RWPE1 (cell line): ENCODE measurements around the gene BHLHA9.

ENCODE experiments used
- CTCF ChIA-PET: fragments of 350-600 bp; sonication (Branson Sonifier 250); formaldehyde crosslinking; extraction: SDS; loops from one replicate; lab custom pipeline; 2021; lab: Yijun Ruan, JAX
- POLR2A ChIA-PET: fragments of 400-600 bp; formaldehyde crosslinking; extraction: SDS; loops from one replicate; lab custom pipeline; 2020; ENCODE audit warnings: antibody characterized with exemption; ENCODE audit not compliant: low non-redundant PET; lab: Yijun Ruan, JAX
- DNase-seq: peaks from one replicate; pipeline ENCODE4 v3.0.0; 2012; ENCODE audit warnings: low spot score
- H3K27ac ChIP-seq: fragments of 450-650 bp; 2 replicates; pipeline ENCODE4 v1.5.1; 2017
- TF ChIP-seq, protein P1 (sequence below): fragments of 450-650 bp; conservative IDR thresholded peaks from 2 replicates; pipeline ENCODE4 v1.5.1; 2017; ENCODE audit warnings: low read depth, mild to moderate bottlenecking

BHLHA9 gene

DNA sequence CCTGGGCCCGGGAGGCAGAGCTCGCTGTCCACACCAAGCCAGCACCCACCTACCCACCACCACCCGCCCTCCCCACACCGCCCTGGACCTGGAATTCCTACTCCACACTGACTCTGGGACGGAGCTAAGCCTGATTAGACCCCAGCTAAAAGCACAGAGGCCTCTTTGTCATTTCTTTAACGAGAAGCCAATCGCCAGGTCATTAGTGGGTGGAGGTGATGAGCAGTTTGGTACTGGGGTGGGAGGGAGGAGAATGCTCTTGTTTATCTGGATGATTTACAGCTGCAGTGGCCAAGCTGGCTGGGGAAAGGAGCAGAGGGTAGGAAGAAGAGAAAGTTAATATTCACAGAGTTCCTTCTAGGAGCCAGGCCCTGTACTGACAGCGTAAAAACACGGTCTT, 6.0 kb upstream of the BHLHA9 start:
- TF ChIP-seq, protein P1, sequence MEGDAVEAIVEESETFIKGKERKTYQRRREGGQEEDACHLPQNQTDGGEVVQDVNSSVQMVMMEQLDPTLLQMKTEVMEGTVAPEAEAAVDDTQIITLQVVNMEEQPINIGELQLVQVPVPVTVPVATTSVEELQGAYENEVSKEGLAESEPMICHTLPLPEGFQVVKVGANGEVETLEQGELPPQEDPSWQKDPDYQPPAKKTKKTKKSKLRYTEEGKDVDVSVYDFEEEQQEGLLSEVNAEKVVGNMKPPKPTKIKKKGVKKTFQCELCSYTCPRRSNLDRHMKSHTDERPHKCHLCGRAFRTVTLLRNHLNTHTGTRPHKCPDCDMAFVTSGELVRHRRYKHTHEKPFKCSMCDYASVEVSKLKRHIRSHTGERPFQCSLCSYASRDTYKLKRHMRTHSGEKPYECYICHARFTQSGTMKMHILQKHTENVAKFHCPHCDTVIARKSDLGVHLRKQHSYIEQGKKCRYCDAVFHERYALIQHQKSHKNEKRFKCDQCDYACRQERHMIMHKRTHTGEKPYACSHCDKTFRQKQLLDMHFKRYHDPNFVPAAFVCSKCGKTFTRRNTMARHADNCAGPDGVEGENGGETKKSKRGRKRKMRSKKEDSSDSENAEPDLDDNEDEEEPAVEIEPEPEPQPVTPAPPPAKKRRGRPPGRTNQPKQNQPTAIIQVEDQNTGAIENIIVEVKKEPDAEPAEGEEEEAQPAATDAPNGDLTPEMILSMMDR = no peak
- POLR2A ChIA-PET = interaction anchor here (0.6 kb wide), 1 partner anchor 287 kb away, joined by 3 read pairs; no protein-coding TSS in a partner anchor
- DNase-seq = no peak
- H3K27ac ChIP-seq = peak overlapping the region; percentile 20; the same call in 1 of the 2 replicates
- CTCF ChIA-PET = interaction anchor here (0.7 to 1.5 kb wide), 2 partner anchors 9 to 68 kb away, joined by 3 to 7 read pairs; no protein-coding TSS in a partner anchor

DNA sequence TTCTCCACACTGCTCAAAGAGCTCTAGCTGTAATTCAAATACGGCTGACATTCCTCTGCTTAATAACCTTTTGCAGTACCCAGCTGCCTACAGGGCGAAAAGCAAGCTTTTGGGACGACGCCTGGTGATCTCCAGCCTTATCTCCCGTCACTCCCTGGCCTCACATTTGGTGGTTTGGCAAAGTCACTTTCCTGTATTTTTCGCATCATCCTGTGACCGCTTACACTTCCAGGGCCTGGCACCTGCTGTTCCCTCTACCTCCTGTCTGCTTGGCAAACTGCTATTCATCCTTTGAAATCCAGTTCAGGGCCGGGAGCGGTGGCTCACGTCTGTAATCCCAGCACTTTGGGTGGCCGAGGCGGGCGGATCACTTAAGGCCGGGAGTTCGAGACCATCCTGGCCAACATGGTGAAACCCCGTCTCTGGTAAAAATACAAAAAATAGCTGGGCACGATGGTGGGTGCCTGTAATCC, 2.7 kb upstream of the BHLHA9 start:
- TF ChIP-seq, protein P1 = no peak
- CTCF ChIA-PET = interaction anchor here (0.5 to 1.2 kb wide), 3 partner anchors 65 to 306 kb away, joined by 5 read pairs; no protein-coding TSS in a partner anchor
- DNase-seq = no peak
- H3K27ac ChIP-seq = peak overlapping the region; percentile 76
- POLR2A ChIA-PET = interaction anchor here (0.6 to 0.7 kb wide), 2 partner anchors 9 to 485 kb away, joined by 3 to 4 read pairs; no protein-coding TSS in a partner anchor

DNA sequence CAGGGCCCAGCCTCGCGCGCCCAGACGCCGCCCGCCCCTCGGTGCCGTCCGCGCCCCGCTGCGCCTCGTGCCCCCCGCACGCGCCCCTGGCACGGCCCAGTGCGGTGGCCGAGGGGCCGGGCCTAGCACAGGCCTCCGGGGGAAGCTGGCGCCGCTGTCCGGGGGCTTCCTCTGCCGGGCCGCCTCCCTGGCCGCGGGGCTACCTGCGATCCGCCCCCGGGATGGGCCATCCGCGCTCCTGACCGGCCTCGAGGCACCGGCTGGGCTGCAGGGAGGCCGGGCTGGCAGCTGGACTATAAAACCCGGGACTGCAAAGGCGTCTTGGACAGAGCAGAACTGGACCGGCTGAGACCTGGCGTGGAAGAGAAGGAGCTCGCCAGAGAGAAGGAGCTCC, 783 bp downstream of the BHLHA9 start:
- CTCF ChIA-PET = no interaction called here
- TF ChIP-seq, protein P1 = no peak
- H3K27ac ChIP-seq = no peak overlapping the region
- DNase-seq = no peak
- POLR2A ChIA-PET = no interaction called here

DNA sequence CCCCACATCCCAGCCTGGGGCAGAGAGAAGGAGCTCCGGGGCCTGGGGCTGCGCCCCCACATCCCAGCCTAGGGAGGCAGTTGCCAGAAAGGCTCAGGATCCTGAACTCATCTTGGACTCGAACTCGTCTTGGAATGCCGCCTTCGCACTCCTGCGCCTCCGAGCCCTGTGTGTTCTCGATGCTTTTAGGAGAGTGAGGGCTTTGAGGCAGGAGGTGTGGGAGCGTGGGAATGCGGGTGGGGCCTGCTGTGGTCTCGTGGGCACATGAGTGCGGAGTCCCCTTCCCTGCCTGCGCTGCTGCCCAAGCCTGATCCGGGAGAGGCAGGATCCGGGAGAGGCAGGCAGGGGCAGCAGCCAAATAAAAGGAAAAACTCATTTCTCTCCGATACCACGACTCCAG, 1.2 kb downstream of the BHLHA9 start:
- no peak for DNase-seq
- H3K27ac ChIP-seq = no peak overlapping the region
- CTCF ChIA-PET = no interaction called here
- TF ChIP-seq, protein P1 = no peak
- POLR2A ChIA-PET = no interaction called here

DNA sequence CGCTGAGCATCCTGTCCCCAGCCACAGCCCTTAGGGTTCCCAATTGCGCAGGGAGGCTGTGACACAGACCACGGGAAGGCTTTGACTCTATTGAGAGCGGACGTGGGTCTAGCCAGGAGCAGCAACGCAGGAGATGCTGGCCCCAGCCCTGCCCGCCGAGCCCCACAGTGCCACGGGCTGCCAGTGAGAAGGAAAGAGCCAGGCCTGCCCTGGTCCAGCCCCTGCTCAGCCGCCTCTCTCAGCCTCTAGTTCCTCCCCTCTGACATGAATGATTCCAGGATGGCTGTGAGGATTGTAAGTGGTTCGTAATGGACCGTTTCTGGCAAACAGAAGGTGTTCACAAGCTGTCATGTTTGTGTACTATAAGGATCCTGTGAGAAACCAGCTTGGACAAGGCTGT, 2.5 kb downstream of the BHLHA9 start:
- ChIA-PET POLR2A (no interaction called here), CTCF (interaction anchor here (2.6 kb wide), 1 partner anchor 60 kb away, joined by 10 read pairs; no protein-coding TSS in a partner anchor)
- DNase-seq = no peak
- no peak overlapping the region for H3K27ac ChIP-seq
- TF ChIP-seq, protein P1 = no peak

DNA sequence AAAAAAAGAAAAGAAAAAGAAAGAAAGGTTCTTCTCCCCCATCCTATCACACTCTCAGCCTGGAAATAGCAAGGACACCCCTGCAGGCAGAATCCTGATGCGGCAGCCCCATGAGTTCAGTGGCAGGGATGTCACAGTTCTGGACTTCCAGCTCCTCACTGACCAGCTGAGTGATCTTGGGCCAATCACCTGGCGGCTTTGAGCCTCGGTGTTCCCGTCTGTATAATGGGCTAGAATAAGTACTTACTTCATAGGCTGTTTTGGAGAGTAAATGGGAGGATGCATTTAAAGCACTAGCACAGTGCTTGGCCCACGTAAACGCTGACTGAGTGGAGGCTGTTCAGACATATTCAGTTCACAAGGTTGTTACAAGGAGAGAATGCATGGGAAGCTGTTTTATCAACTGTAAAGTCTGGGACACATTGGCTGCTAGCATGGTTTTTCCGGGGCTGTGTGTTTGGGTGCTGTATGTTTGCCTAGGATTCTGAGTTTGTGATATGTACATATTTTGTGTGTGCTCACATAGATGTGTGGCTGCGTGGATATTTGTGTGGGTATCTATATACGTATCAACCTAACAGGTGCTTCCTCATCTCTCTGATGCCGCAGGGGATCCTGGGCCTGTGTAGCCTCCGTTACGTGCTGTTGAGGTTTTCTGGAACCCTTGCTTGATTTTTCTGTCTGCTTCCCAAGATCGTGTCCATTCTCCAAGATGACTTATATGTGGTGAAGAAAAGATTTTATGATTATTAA, 3.4 kb downstream of the BHLHA9 start:
- H3K27ac ChIP-seq = no peak overlapping the region
- ChIA-PET CTCF (interaction anchor here (0.7 to 2.6 kb wide), 2 partner anchors 16 to 59 kb away, joined by 3 to 10 read pairs; no protein-coding TSS in a partner anchor), POLR2A (no interaction called here)
- TF ChIP-seq, protein P1 = no peak
- no peak for DNase-seq
